K562 (cell line): ENCODE results near the gene C3orf52. TPM values are rescaled to one million over a fixed set of nuclear protein-coding genes. Genes with fewer than 3 reads are reported as not detected.

ENCODE experiments used
- ATAC-seq: fragments of 200-7000 bp; cut with Tn5 transposase; 3 replicates; pipeline ENCODE4 v1.9.1; 2020; ENCODE audit warnings: moderate library complexity
- BruUV-seq: library from RNA; stranded (reverse); fragments of 400-500 nt; replicated peaks from 2 replicates; lab custom pipeline; 2021; lab: Mats Ljungman, UMichigan
- CTCF ChIA-PET: fragments of 300-600 bp; formaldehyde crosslinking; extraction: SDS; loops from one replicate; lab custom pipeline; 2021; ENCODE audit warnings: low intra/inter-chr PET ratio; lab: Yijun Ruan, JAX
- POLR2A ChIA-PET: fragments of 300-600, 350-650 bp; sonication (Branson Sonifier 250); formaldehyde crosslinking; extraction: SDS; loops from one replicate; lab custom pipeline; 2021; ENCODE audit warnings: antibody characterized with exemption, inconsistent platforms; lab: Yijun Ruan, JAX
- DNase-seq, 4 experiments: peaks; one replicate each; pipeline versions ENCODE4 v3.0.0 to v3.0.0-alpha.2; 2011 to 2018; ENCODE audit warnings: low spot score in 3 of 4, mixed read lengths in 3 of 4; ENCODE audit errors: extremely low read depth in 1 of 4
- FAIRE-seq: peaks from 2 replicates; lab custom pipeline; 2011; peaks lifted over from hg19 to GRCh38; lab: Jason Lieb, UNC
- H2AFZ ChIP-seq: 2 replicates; pipeline ENCODE4 v1.6.0; 2011; ENCODE audit warnings: low read depth, low read length, control low read depth, inconsistent platforms
- H3K27ac ChIP-seq: fragments of 200-600 bp; 3 replicates; pipeline ENCODE4 v1.8.0; 2011; ENCODE audit warnings: low read depth, mild to moderate bottlenecking, control low read depth, inconsistent platforms, low read length, moderate library complexity, mixed read lengths; ENCODE audit errors: extremely low read depth
- H3K27me3 ChIP-seq, 2 experiments: fragments of 300-600 bp in 1 of 2; 2 replicates in 1 of 2; 3 replicates in 1 of 2; pipeline versions ENCODE4 v1.6.0 to v1.8.0; 2011; ENCODE audit warnings: inconsistent platforms in 2 of 2, low read length in 2 of 2, mild to moderate bottlenecking in 1 of 2, mixed read lengths in 1 of 2, moderate library complexity in 1 of 2; ENCODE audit not compliant: control insufficient read depth in 2 of 2, insufficient read depth in 2 of 2
- H3K36me3 ChIP-seq: fragments of 300-600 bp; 3 replicates; pipeline ENCODE4 v1.8.0; 2011; ENCODE audit warnings: mild to moderate bottlenecking, low read length, inconsistent platforms; ENCODE audit not compliant: control insufficient read depth, insufficient read depth
- H3K4me1 ChIP-seq, 2 experiments: fragments of 200-600 bp in 1 of 2; replicated peaks in 1 of 2; 2 replicates in 1 of 2; 3 replicates in 1 of 2; pipeline versions ENCODE4 v1.5.1 to v1.8.0; 2011; ENCODE audit warnings: inconsistent platforms in 2 of 2, low read length in 2 of 2, mild to moderate bottlenecking in 1 of 2, mixed read lengths in 1 of 2, moderate library complexity in 1 of 2; ENCODE audit not compliant: control insufficient read depth in 2 of 2, insufficient read depth in 2 of 2
- H3K4me2 ChIP-seq: 2 replicates; pipeline ENCODE4 v1.6.1; 2011; ENCODE audit warnings: low read length, control low read depth, inconsistent platforms, mixed read lengths; ENCODE audit not compliant: insufficient read depth
- H3K4me3 ChIP-seq: fragments of 200-600 bp; sonication (generic), shearing (Covaris generic); 2 replicates; pipeline ENCODE4 v1.5.1; 2016; ENCODE audit warnings: control low read depth, inconsistent platforms
- H3K79me2 ChIP-seq: fragments of 200-600 bp; 3 replicates; pipeline ENCODE4 v1.8.0; 2011; ENCODE audit warnings: low read length, inconsistent platforms; ENCODE audit not compliant: control insufficient read depth, insufficient read depth
- H3K9ac ChIP-seq, 2 experiments: 2 replicates each; pipeline versions ENCODE4 v1.6.0 to v1.6.1; 2011; ENCODE audit warnings: low read depth in 2 of 2, low read length in 2 of 2, control low read depth in 1 of 2, inconsistent platforms in 1 of 2, mild to moderate bottlenecking in 1 of 2, mixed read lengths in 1 of 2; ENCODE audit not compliant: insufficient read depth in 1 of 2
- H3K9me1 ChIP-seq: one replicate; pipeline ENCODE4 v1.6.0; 2011; ENCODE audit warnings: inconsistent platforms, mild to moderate bottlenecking, low read length, moderate library complexity; ENCODE audit not compliant: control insufficient read depth, insufficient read depth
- H3K9me3 ChIP-seq: replicated peaks from 2 replicates; pipeline ENCODE4 v1.5.1; 2011; ENCODE audit warnings: low read depth, low read length, inconsistent platforms; ENCODE audit not compliant: control insufficient read depth, insufficient read depth
- H4K20me1 ChIP-seq: replicated peaks from 2 replicates; pipeline ENCODE4 v1.6.1; 2011; ENCODE audit warnings: low read length, inconsistent platforms, mixed read lengths; ENCODE audit not compliant: control insufficient read depth, insufficient read depth
- FOXM1 ChIP-seq, 2 experiments: fragments of 450-650 bp in 1 of 2; sonication (generic) in 1 of 2; formaldehyde crosslinking in 1 of 2; IDR thresholded peaks; 2 replicates each; pipeline versions ENCODE4 v1.6.1 to v1.9.0; 2017 to 2022; ENCODE audit warnings: low read depth in 2 of 2, mild to moderate bottlenecking in 2 of 2, missing genetic modification reagents in 1 of 2, moderate library complexity in 1 of 2
- HEY1 ChIP-seq: fragments of 250-450 bp; sonication (Bioruptor Pico); IDR thresholded peaks from 2 replicates; pipeline ENCODE4 v1.5.0; 2020; ENCODE audit warnings: mild to moderate bottlenecking, moderate library complexity, borderline replicate concordance
- ILK ChIP-seq: fragments of 450-650 bp; IDR thresholded peaks from 2 replicates; pipeline ENCODE4 v1.6.1; 2016; ENCODE audit warnings: missing genetic modification characterization, low read depth, mild to moderate bottlenecking, missing compliant biosample characterization, moderate library complexity, borderline replicate concordance
- MYNN ChIP-seq, 2 experiments: sonication (generic); formaldehyde crosslinking in 1 of 2; IDR thresholded peaks; 2 replicates each; pipeline versions ENCODE4 v1.5.0 to v1.6.1; 2016 to 2020; ENCODE audit warnings: antibody characterized with exemption in 1 of 2, missing genetic modification reagents in 1 of 2
- NEUROD1 ChIP-seq: fragments of 150-350 bp; IDR thresholded peaks from 2 replicates; pipeline ENCODE4 v1.6.1; 2014; ENCODE audit warnings: borderline replicate concordance, low read length, low read depth; ENCODE audit not compliant: partially characterized antibody
- RB1 ChIP-seq: fragments of 450-650 bp; IDR thresholded peaks from 2 replicates; pipeline ENCODE4 v1.6.1; 2017; ENCODE audit warnings: low read depth, mild to moderate bottlenecking
- THRAP3 ChIP-seq: fragments of 450-650 bp; IDR thresholded peaks from 2 replicates; pipeline ENCODE4 v1.6.1; 2016; ENCODE audit warnings: mild to moderate bottlenecking, inconsistent platforms, borderline replicate concordance
- WHSC1 ChIP-seq: IDR thresholded peaks from one replicate; pipeline ENCODE4 v1.6.1; 2012; ENCODE audit warnings: low read length, control low read depth, inconsistent platforms
- ZNF318 ChIP-seq, 2 experiments: fragments of 450-650 bp; IDR thresholded peaks; 2 replicates each; pipeline ENCODE4 v1.6.1; 2016; ENCODE audit warnings: mild to moderate bottlenecking in 2 of 2, borderline replicate concordance in 1 of 2, low read depth in 1 of 2, moderate library complexity in 1 of 2
- ZNF511 ChIP-seq: sonication (generic); formaldehyde crosslinking; IDR thresholded peaks from 2 replicates; pipeline ENCODE4 v1.8.0; 2022; ENCODE audit warnings: mild to moderate bottlenecking, missing genetic modification reagents
- WGBS: fragments of 100-300 bp; shearing (Covaris generic); methylation state at CpG from one replicate; pipeline ENCODE4 v1.1.6; 2016; ENCODE audit warnings: low coverage, mixed read lengths; ENCODE audit not compliant: insufficient coverage; ENCODE audit errors: missing lambda C conversion rate; 5-methylcytosine and 5-hydroxymethylcytosine counted together
- in situ Hi-C: fragments of 300-500 bp; cut with MboI; formaldehyde crosslinking; loops from 4 replicates; pipeline ENCODE4 v1.15.0; 2018; ENCODE audit warnings: inconsistent platforms, mixed read lengths
- intact Hi-C: fragments of 100-400 bp; cut with micrococcal nuclease; formaldehyde crosslinking; loops from 2 replicates; pipeline ENCODE4 v1.14.2; 2022
- polyA plus RNA-seq, 8 experiments: library from polyadenylated mRNA; depleted of rRNA in 4 of 8; stranded (reverse) in 5 of 8; unstranded in 3 of 8; fragments of >200 nt; fragmentation: Nextera tagmentation in 2 of 8; fragmentation: Illumina TruSeq in 1 of 8; extraction: Ambion mirVana in 2 of 8; extraction: Trizol in 1 of 8; gene quantifications; 2 replicates each; pipeline versions ENCODE4 v1.2.1 to v1.2.3, GENCODE V29; 2011 to 2014; ENCODE audit warnings: inconsistent platforms in 1 of 8, missing spikeins in 1 of 8
- total RNA-seq, 7 experiments: library from RNA; depleted of rRNA in 6 of 7; stranded (reverse); fragments of >200 nt in 6 of 7; fragmentation: Illumina TruSeq in 2 of 7; extraction: Trizol in 2 of 7; gene quantifications; 2 replicates each; pipeline versions ENCODE4 v1.2.1 to v1.2.3, GENCODE V29; 2011 to 2021; ENCODE audit warnings: low replicate concordance in 1 of 7

C3orf52 gene
- total and polyA plus RNA-seq, 9 of the 15 experiments (the other 6 are each of a cell fraction or from before 2014, with no cell fraction given), result 2.8 to 6.1 (median 3.8) TPM

- Histone ChIP-seq H3K27ac (no peak overlapping the region), H3K9me1 (no peaks in the 10 kb centered on the region), H4K20me1 (no peaks in the 10 kb centered on the region), H3K4me2 (no peak overlapping the region), H3K36me3 (no peaks in the 10 kb centered on the region), H3K9ac (no peak overlapping the region), H3K4me1 (peaks cover 0 to 7% of the 10 kb centered on the region in 2 experiments; a peak in 1 of 5 replicates), H3K27me3 (no peaks in the 10 kb centered on the region), H2AFZ (no peak overlapping the region), H3K9me3 (no peaks in the 10 kb centered on the region), H3K4me3 (no peak overlapping the region), H3K79me2 (no peaks in the 10 kb centered on the region)
- no TSS peak for BruUV-seq
- DNase-seq (no peak), ATAC-seq (no peak), FAIRE-seq (no peak)
- 0% methylated on average over 1 of the region's 1 CpG for WGBS
- in situ Hi-C loops, result no loop called here
- ChIA-PET CTCF (no interaction called here), POLR2A (no interaction called here)
- intact Hi-C loops, result loop anchor here (2.0 to 10.0 kb wide), 2 partner anchors 139 to 301 kb away; no protein-coding TSS in a partner anchor
- TF ChIP-seq NEUROD1 (no peak), ZNF511 (CRISPR knock-in tag) (no peak), MYNN (IDR thresholded peaks at IDR 0.05) (no peak), MYNN (CRISPR knock-in tag; IDR thresholded peaks at IDR 0.05) (no peak), THRAP3 (no peak), WHSC1 (no peak), RB1 (no peak), FOXM1 (IDR thresholded peaks at IDR 0.05; ENCODE audit: low read depth) (no peak), FOXM1 (CRISPR knock-in tag; IDR thresholded peaks at IDR 0.05; ENCODE audit: low read depth) (no peak), HEY1 (CRISPR knock-in tag) (no peak), ILK (tag) (no peak), ZNF318 (IDR thresholded peaks at IDR 0.05; ENCODE audit: borderline replicate concordance in 1 of 2, low read depth in 1 of 2) (no peak)
Observed at GRCh38 chr3:112136046-112136445, 49.9 kb downstream of the C3orf52 start.
